WTC11 (cell line): ENCODE results near the gene MMS19.

Experiments used
- FOXJ3 ChIP-seq: sonication (generic); formaldehyde crosslinking; IDR thresholded peaks from 2 replicates; pipeline ENCODE4 v1.9.0; 2021; ENCODE audit warnings: missing genetic modification reagents, mild to moderate bottlenecking, borderline replicate concordance
- FOXP1 ChIP-seq: sonication (generic); formaldehyde crosslinking; IDR thresholded peaks from 2 replicates; pipeline ENCODE4 v1.8.0; 2022; ENCODE audit warnings: missing genetic modification reagents, mild to moderate bottlenecking, moderate library complexity, borderline replicate concordance
- NR2C2 ChIP-seq: sonication (generic); formaldehyde crosslinking; IDR thresholded peaks from 2 replicates; pipeline ENCODE4 v1.8.0; 2022; ENCODE audit warnings: mild to moderate bottlenecking, missing genetic modification reagents
- TEAD1 ChIP-seq: sonication (generic); formaldehyde crosslinking; IDR thresholded peaks from 2 replicates; pipeline ENCODE4 v1.8.0; 2022; ENCODE audit warnings: mild to moderate bottlenecking, missing genetic modification reagents
- ZNF138 ChIP-seq: sonication (generic); formaldehyde crosslinking; conservative IDR thresholded peaks from 2 replicates; pipeline ENCODE4 v1.8.1; 2022; ENCODE audit warnings: mild to moderate bottlenecking, moderate library complexity, missing genetic modification reagents
- TF ChIP-seq, protein P1 (sequence below): fragments of 200-600 bp; IDR thresholded peaks from 2 replicates; pipeline ENCODE4 v1.8.0; 2022; ENCODE audit warnings: antibody characterized with exemption
- TF ChIP-seq, protein P2 (sequence below): sonication (generic); formaldehyde crosslinking; IDR thresholded peaks from 2 replicates; pipeline ENCODE4 v1.8.1; 2022; ENCODE audit warnings: mild to moderate bottlenecking, missing genetic modification reagents, moderate library complexity, borderline replicate concordance
- TF ChIP-seq, protein P3 (sequence below): sonication (generic); formaldehyde crosslinking; IDR thresholded peaks from 2 replicates; pipeline ENCODE4 v1.8.0; 2022; ENCODE audit warnings: mild to moderate bottlenecking, missing genetic modification reagents
- TF ChIP-seq, protein P4 (sequence below): sonication (generic); formaldehyde crosslinking; IDR thresholded peaks from 2 replicates; pipeline ENCODE4 v1.8.1; 2023; ENCODE audit warnings: mild to moderate bottlenecking, missing genetic modification reagents, moderate library complexity
- TF ChIP-seq, protein P5 (sequence below): sonication (generic); formaldehyde crosslinking; conservative IDR thresholded peaks from 2 replicates; pipeline ENCODE4 v1.8.1; 2023; ENCODE audit warnings: mild to moderate bottlenecking, low read depth, missing genetic modification reagents, moderate library complexity

DNA sequence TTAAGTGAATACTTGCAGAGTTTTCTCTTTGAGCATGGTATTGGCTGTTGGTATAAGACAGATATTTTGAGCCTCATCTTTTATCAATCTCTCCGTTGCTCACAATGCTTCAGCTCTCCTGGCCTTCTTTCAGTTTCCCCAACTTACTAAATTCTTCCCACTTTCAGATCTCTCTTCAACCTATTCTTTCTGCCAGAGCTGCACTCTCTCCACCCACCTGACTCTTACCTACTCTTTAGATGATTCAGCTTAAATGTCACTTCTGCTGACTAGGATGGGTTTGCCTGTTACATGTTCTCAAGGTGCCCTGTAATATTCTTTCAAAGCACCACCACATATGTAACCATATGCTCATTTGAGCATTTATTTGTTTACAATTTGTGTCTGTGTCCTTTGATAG lies 54.0 kb downstream of the MMS19 start:
- TF ChIP-seq, protein P1, sequence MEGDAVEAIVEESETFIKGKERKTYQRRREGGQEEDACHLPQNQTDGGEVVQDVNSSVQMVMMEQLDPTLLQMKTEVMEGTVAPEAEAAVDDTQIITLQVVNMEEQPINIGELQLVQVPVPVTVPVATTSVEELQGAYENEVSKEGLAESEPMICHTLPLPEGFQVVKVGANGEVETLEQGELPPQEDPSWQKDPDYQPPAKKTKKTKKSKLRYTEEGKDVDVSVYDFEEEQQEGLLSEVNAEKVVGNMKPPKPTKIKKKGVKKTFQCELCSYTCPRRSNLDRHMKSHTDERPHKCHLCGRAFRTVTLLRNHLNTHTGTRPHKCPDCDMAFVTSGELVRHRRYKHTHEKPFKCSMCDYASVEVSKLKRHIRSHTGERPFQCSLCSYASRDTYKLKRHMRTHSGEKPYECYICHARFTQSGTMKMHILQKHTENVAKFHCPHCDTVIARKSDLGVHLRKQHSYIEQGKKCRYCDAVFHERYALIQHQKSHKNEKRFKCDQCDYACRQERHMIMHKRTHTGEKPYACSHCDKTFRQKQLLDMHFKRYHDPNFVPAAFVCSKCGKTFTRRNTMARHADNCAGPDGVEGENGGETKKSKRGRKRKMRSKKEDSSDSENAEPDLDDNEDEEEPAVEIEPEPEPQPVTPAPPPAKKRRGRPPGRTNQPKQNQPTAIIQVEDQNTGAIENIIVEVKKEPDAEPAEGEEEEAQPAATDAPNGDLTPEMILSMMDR = no peak
- TF ChIP-seq, protein P2, sequence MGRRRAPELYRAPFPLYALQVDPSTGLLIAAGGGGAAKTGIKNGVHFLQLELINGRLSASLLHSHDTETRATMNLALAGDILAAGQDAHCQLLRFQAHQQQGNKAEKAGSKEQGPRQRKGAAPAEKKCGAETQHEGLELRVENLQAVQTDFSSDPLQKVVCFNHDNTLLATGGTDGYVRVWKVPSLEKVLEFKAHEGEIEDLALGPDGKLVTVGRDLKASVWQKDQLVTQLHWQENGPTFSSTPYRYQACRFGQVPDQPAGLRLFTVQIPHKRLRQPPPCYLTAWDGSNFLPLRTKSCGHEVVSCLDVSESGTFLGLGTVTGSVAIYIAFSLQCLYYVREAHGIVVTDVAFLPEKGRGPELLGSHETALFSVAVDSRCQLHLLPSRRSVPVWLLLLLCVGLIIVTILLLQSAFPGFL (CRISPR knock-in tag) = no peak
- TF ChIP-seq NR2C2 (no peak), ZNF138 (CRISPR knock-in tag) (no peak), FOXP1 (CRISPR knock-in tag) (no peak), TEAD1 (CRISPR knock-in tag) (no peak), FOXJ3 (CRISPR knock-in tag) (no peak)
- TF ChIP-seq, protein P3, sequence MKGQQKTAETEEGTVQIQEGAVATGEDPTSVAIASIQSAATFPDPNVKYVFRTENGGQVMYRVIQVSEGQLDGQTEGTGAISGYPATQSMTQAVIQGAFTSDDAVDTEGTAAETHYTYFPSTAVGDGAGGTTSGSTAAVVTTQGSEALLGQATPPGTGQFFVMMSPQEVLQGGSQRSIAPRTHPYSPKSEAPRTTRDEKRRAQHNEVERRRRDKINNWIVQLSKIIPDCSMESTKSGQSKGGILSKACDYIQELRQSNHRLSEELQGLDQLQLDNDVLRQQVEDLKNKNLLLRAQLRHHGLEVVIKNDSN (CRISPR knock-in tag) = no peak
- TF ChIP-seq, protein P4, sequence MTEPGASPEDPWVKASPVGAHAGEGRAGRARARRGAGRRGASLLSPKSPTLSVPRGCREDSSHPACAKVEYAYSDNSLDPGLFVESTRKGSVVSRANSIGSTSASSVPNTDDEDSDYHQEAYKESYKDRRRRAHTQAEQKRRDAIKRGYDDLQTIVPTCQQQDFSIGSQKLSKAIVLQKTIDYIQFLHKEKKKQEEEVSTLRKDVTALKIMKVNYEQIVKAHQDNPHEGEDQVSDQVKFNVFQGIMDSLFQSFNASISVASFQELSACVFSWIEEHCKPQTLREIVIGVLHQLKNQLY = no peak
- TF ChIP-seq, protein P5, sequence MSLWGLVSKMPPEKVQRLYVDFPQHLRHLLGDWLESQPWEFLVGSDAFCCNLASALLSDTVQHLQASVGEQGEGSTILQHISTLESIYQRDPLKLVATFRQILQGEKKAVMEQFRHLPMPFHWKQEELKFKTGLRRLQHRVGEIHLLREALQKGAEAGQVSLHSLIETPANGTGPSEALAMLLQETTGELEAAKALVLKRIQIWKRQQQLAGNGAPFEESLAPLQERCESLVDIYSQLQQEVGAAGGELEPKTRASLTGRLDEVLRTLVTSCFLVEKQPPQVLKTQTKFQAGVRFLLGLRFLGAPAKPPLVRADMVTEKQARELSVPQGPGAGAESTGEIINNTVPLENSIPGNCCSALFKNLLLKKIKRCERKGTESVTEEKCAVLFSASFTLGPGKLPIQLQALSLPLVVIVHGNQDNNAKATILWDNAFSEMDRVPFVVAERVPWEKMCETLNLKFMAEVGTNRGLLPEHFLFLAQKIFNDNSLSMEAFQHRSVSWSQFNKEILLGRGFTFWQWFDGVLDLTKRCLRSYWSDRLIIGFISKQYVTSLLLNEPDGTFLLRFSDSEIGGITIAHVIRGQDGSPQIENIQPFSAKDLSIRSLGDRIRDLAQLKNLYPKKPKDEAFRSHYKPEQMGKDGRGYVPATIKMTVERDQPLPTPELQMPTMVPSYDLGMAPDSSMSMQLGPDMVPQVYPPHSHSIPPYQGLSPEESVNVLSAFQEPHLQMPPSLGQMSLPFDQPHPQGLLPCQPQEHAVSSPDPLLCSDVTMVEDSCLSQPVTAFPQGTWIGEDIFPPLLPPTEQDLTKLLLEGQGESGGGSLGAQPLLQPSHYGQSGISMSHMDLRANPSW (CRISPR knock-in tag) = no peak
